Type B pancreatic cell (in vitro differentiated cells): ENCODE results near the gene TPPP. TPM values are rescaled to one million over a fixed set of nuclear protein-coding genes. Genes with fewer than 3 reads are reported as not detected.

Experiments used
- DNase-seq: peaks from one replicate; pipeline ENCODE4 v3.0.0; 2021; ENCODE audit warnings: mixed read lengths; ENCODE audit not compliant: unreplicated experiment; ENCODE audit errors: extremely low spot score
- H3K27ac Mint-ChIP-seq: 2 replicates; pipeline ENCODE4 v1.8.0; 2021; ENCODE audit warnings: mild to moderate bottlenecking, mixed read lengths
- H3K27me3 Mint-ChIP-seq: 2 replicates; pipeline ENCODE4 v1.8.0; 2021; ENCODE audit warnings: mixed read lengths
- H3K36me3 Mint-ChIP-seq: 2 replicates; pipeline ENCODE4 v1.8.0; 2021; ENCODE audit warnings: mixed read lengths
- H3K4me1 Mint-ChIP-seq: one replicate; pipeline ENCODE4 v1.8.0; 2021; ENCODE audit warnings: mixed read lengths; ENCODE audit not compliant: unreplicated experiment
- H3K4me3 Mint-ChIP-seq: 2 replicates; pipeline ENCODE4 v1.8.0; 2021; ENCODE audit warnings: mild to moderate bottlenecking, mixed read lengths
- H3K9me3 Mint-ChIP-seq: 2 replicates; pipeline ENCODE4 v1.8.0; 2021; ENCODE audit warnings: mixed read lengths
- CTCF ChIP-seq: fragments of 200-600 bp; sonication (generic); conservative IDR thresholded peaks from 2 replicates; pipeline ENCODE4 v1.5.0; 2021; ENCODE audit warnings: antibody characterized with exemption, mild to moderate bottlenecking
- total RNA-seq: library from RNA; stranded (reverse); gene quantifications from 2 replicates; pipeline ENCODE4 v1.2.1, GENCODE V29; 2021; ENCODE audit warnings: low replicate concordance

TPPP gene
- total RNA-seq, 1 donor from 2014 or later = 5.0 TPM

DNA sequence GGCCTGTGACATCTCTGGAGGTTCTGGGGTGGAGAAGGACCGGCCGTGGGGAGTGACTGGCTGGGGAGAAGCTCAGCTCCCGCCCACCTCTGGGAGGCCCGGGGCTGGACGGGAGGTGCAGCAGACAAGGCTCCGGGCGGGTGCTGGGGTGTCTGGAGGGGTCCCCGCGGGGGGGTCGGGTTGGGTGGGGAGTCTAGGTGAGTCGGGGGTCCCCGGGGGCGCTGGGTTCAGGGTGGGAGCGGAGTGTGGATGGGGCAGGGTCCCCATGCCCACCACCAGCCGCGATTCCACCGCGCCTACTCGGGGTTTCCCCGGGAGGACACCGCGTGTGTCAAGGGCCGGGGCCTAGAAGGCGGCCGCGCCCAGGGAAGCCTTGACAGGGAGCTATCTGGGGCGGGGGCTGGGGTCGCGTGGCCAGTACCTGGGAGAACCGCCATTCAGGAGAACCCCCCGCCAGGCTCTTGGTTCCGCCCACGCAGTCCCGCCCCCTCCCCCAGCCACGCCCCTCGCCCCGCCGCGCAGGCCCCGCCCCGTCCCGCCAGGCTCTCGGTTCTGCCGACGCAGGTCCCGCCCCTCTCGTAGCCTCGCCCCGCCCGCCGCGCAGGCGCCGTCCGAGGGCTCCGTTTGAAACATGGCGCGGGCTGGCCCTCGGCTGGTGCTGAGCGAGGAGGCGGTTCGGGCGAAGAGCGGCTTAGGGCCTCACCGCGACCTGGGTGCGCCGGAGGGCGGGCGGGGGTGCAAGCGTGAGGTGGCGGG lies 81.2 kb downstream of the TPPP start, which contains the start of gene CEP72:
TSS of gene CEP72 (plus strand) at position 610 of the 756 bp plus-strand sequence. CDS start at position 632, 22 bp downstream.
- peak within 1 kb of the TSS; percentile 90 for H3K27ac Mint-ChIP-seq
- no peaks in the 10 kb centered on the region for H3K27me3 Mint-ChIP-seq
- H3K36me3 Mint-ChIP-seq = peaks cover 29% of the 10 kb centered on the region
- DNase-seq = peak; percentile 94
- peaks cover 4% of the 10 kb centered on the region for H3K9me3 Mint-ChIP-seq
- TF ChIP-seq CTCF = no peak
- peaks cover 22% of the 10 kb centered on the region for H3K4me1 Mint-ChIP-seq
- H3K4me3 Mint-ChIP-seq = peak within 1 kb of the TSS; percentile 92

DNA sequence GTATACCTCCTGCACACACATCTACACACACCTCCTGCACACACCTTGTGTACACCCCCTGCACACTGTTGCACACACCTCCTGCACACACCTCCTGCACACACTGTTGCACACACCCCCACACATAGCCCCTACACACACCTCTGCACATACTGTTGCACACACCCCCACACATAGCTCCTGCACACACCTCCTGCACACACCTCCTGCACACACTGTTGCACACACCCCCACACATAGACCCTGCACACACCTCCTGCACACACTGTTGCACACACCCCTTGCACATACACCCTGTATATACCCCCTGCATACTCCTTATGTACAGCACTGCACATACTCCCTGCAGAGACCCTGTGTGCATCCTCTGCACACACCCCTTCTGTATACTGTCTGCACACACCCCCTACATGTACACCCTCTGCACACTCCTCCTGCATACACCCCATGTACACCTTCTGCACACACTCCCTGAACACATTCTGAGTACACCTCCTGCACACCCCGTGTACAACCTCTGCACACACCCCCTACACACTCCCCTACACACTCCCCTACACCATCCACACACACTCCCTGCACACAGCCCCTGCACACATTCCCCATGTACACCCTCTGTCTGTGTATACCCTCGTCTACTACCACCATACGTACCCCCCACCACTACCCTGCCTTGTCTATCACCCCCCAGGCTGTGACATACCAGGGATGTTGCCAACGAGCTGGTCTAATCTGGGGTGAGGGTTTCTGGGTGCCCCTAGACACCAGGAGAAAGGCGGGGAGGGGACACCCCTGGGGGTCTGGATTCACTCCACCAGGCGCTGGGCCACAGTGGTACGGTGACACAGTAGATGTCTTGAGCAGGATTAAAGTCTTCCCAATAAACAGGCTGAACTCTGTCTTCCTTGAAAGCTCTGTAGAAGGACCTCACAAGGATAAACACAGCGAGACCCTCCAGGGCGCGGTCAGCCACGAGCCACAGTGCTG lies 82.1 kb downstream of the TPPP start:
- peak; percentile 40 for DNase-seq

GRCh38 chr5:610011-610743 lies 83.0 kb downstream of the TPPP start:
- H3K9me3 Mint-ChIP-seq = peaks cover 4% of the 10 kb centered on the region
- peak overlapping the region; percentile 85 for H3K4me3 Mint-ChIP-seq
- H3K36me3 Mint-ChIP-seq = peaks cover 17% of the 10 kb centered on the region
- H3K27ac Mint-ChIP-seq = no peak overlapping the region
- H3K4me1 Mint-ChIP-seq = peaks cover 15% of the 10 kb centered on the region
- peak; percentile 59 for DNase-seq
- no peak for TF ChIP-seq CTCF
- peaks cover 3% of the 10 kb centered on the region for H3K27me3 Mint-ChIP-seq

More for the DNA sequence above, 82.1 kb downstream of the TPPP start:
- no peak for TF ChIP-seq CTCF
- Mint-ChIP-seq H3K9me3 (peaks cover 4% of the 10 kb centered on the region), H3K27ac (no peak overlapping the region), H3K4me1 (peaks cover 15% of the 10 kb centered on the region), H3K36me3 (peaks cover 23% of the 10 kb centered on the region), H3K27me3 (peaks cover under 1% of the 10 kb centered on the region), H3K4me3 (peak overlapping the region; percentile 85)

Other genes starting within 250 kb of the TPPP start
- gene SLC9A3, start 168.9 kb downstream of the TPPP start, total RNA-seq = 6.4 and 8.0 TPM in 2 replicates
- 14.2 and 27.8 TPM in 2 replicates for gene CEP72, start 81.0 kb downstream of the TPPP start, total RNA-seq
- gene ZDHHC11B, start 91.4 kb upstream of the TPPP start, total RNA-seq = 2.2 and 4.0 TPM in 2 replicates
- 20.8 and 27.5 TPM in 2 replicates for gene ZDHHC11, start 157.6 kb upstream of the TPPP start, total RNA-seq
- gene BRD9, start 199.4 kb upstream of the TPPP start, total RNA-seq = 38.2 and 55.6 TPM in 2 replicates
- 9.3 and 18.2 TPM in 2 replicates for gene TRIP13, start 199.5 kb upstream of the TPPP start, total RNA-seq